H1 (cell line): ENCODE results near the gene ADSS1. TPM values are rescaled to one million over a fixed set of nuclear protein-coding genes. Genes with fewer than 3 reads are reported as not detected.

ENCODE experiments used
- CTCF ChIA-PET: fragments of 300-600 bp; sonication (Branson Sonifier 250); formaldehyde crosslinking; loops from one replicate; lab custom pipeline; 2021; ENCODE audit not compliant: partially characterized antibody; lab: Charles Lee
- POLR2A ChIA-PET: fragments of 300-600 bp; sonication (Branson Sonifier 250); formaldehyde crosslinking; loops from one replicate; lab custom pipeline; 2021; ENCODE audit warnings: inconsistent platforms; ENCODE audit not compliant: partially characterized antibody; lab: Charles Lee
- DNase-seq, 2 experiments: peaks; one replicate each; pipeline versions ENCODE4 v3.0.0 to v3.0.0-alpha.2; 2010 to 2022; ENCODE audit warnings: low spot score in 2 of 2, low read depth in 1 of 2, mixed read lengths in 1 of 2
- FAIRE-seq: peaks from 2 replicates; lab custom pipeline; 2011; peaks lifted over from hg19 to GRCh38; lab: Jason Lieb, UNC
- H2AFZ ChIP-seq: 2 replicates; pipeline ENCODE4 v1.8.1; 2012; ENCODE audit warnings: low read length, inconsistent platforms
- H2AK5ac ChIP-seq: 2 replicates; pipeline ENCODE4 v1.6.1; 2013; ENCODE audit warnings: low read depth, low read length
- H2BK120ac ChIP-seq: replicated peaks from 2 replicates; pipeline ENCODE3; 2013; ENCODE audit warnings: low read depth, low read length, inconsistent platforms
- H2BK12ac ChIP-seq: 2 replicates; pipeline ENCODE4 v1.6.1; 2013; ENCODE audit warnings: low read depth, low read length
- H2BK15ac ChIP-seq: 2 replicates; pipeline ENCODE4 v1.6.1; 2013; ENCODE audit warnings: low read length
- H2BK20ac ChIP-seq: 2 replicates; pipeline ENCODE4 v1.6.1; 2013; ENCODE audit warnings: low read length
- H2BK5ac ChIP-seq: 2 replicates; pipeline ENCODE4 v1.6.1; 2013; ENCODE audit warnings: low read depth, low read length
- H3K14ac ChIP-seq: 2 replicates; pipeline ENCODE4 v1.6.1; 2013; ENCODE audit warnings: inconsistent platforms; ENCODE audit not compliant: insufficient read length
- H3K18ac ChIP-seq: 2 replicates; pipeline ENCODE4 v1.6.1; 2013; ENCODE audit warnings: low read length; ENCODE audit errors: extremely low read depth
- H3K23ac ChIP-seq: 2 replicates; pipeline ENCODE4 v1.6.1; 2013; ENCODE audit warnings: inconsistent platforms; ENCODE audit not compliant: insufficient read length
- H3K23me2 ChIP-seq: 2 replicates; pipeline ENCODE4 v1.6.1; 2013; ENCODE audit warnings: low read depth, low read length
- H3K27ac ChIP-seq: 2 replicates; pipeline ENCODE4 v1.6.1; 2011; ENCODE audit warnings: low read depth, low read length, inconsistent platforms
- H3K27me3 ChIP-seq, 4 experiments: replicated peaks in 1 of 4; 1 replicate in 1 of 4; 2 replicates in 3 of 4; pipeline versions ENCODE4 v1.6.1 to v1.8.1; 2011 to 2013; ENCODE audit warnings: low read length in 3 of 4, mild to moderate bottlenecking in 3 of 4, inconsistent platforms in 2 of 4, mixed read lengths in 2 of 4, moderate library complexity in 1 of 4; ENCODE audit not compliant: control insufficient read depth in 3 of 4, insufficient read depth in 3 of 4; ENCODE audit errors: extremely low read depth in 1 of 4
- H3K36me3 ChIP-seq, 4 experiments: 2 replicates each; pipeline versions ENCODE4 v1.6.1 to v1.8.1; 2011 to 2013; ENCODE audit warnings: mild to moderate bottlenecking in 4 of 4, low read length in 3 of 4, moderate library complexity in 2 of 4, control low read depth in 1 of 4, inconsistent platforms in 1 of 4; ENCODE audit not compliant: insufficient read depth in 4 of 4, control insufficient read depth in 2 of 4
- H3K4ac ChIP-seq: replicated peaks from 2 replicates; pipeline ENCODE3; 2013; ENCODE audit warnings: low read length, low read depth, mixed read lengths, inconsistent platforms; ENCODE audit not compliant: insufficient read length
- H3K4me1 ChIP-seq, 4 experiments: replicated peaks in 1 of 4; 1 replicate in 1 of 4; 2 replicates in 3 of 4; pipeline versions ENCODE4 v1.6.1 to v1.8.1; 2011 to 2013; ENCODE audit warnings: low read length in 3 of 4, inconsistent platforms in 2 of 4, mixed read lengths in 1 of 4; ENCODE audit not compliant: insufficient read depth in 4 of 4, control insufficient read depth in 3 of 4
- H3K4me2 ChIP-seq, 2 experiments: 2 replicates each; pipeline versions ENCODE4 v1.6.1 to v1.8.1; 2011 to 2013; ENCODE audit warnings: low read depth in 2 of 2, low read length in 2 of 2, control low read depth in 1 of 2, inconsistent platforms in 1 of 2, mild to moderate bottlenecking in 1 of 2; ENCODE audit not compliant: insufficient read depth in 1 of 2
- H3K4me3 ChIP-seq, 4 experiments: fragments of 200-600, 300-600 bp in 1 of 4; sonication (generic), shearing (Covaris generic), sonication (Bioruptor Twin) in 1 of 4; 2 replicates each; pipeline versions ENCODE4 v1.5.1 to v1.8.1; 2011 to 2016; ENCODE audit warnings: low read length in 4 of 4, low read depth in 3 of 4, control low read depth in 2 of 4, inconsistent platforms in 2 of 4, mild to moderate bottlenecking in 2 of 4, mixed read lengths in 1 of 4, moderate library complexity in 1 of 4; ENCODE audit not compliant: insufficient read depth in 2 of 4; ENCODE audit errors: extremely low read depth in 1 of 4
- H3K56ac ChIP-seq: replicated peaks from 2 replicates; pipeline ENCODE3; 2013; ENCODE audit warnings: low read depth, mild to moderate bottlenecking, mixed read lengths, low read length, inconsistent platforms; ENCODE audit not compliant: insufficient read length
- H3K79me1 ChIP-seq: 2 replicates; pipeline ENCODE4 v1.6.1; 2013; ENCODE audit warnings: low read depth, low read length, control low read depth
- H3K79me2 ChIP-seq, 2 experiments: 2 replicates each; pipeline versions ENCODE4 v1.6.1 to v1.8.1; 2012 to 2013; ENCODE audit warnings: low read length in 2 of 2, mild to moderate bottlenecking in 2 of 2, inconsistent platforms in 1 of 2; ENCODE audit not compliant: insufficient read depth in 2 of 2, control insufficient read depth in 1 of 2
- H3K9ac ChIP-seq, 4 experiments: replicated peaks in 1 of 4; 1 replicate in 1 of 4; 2 replicates in 3 of 4; pipeline versions ENCODE4 v1.6.1 to v1.8.1; 2011 to 2013; ENCODE audit warnings: low read depth in 3 of 4, low read length in 3 of 4, control low read depth in 2 of 4, mild to moderate bottlenecking in 2 of 4, moderate library complexity in 2 of 4, inconsistent platforms in 1 of 4; ENCODE audit errors: extremely low read depth in 1 of 4
- H3K9me3 ChIP-seq, 2 experiments: 2 replicates each; pipeline versions ENCODE4 v1.6.1 to v1.8.1; 2012 to 2013; ENCODE audit warnings: mild to moderate bottlenecking in 2 of 2, moderate library complexity in 2 of 2, control low read depth in 1 of 2, inconsistent platforms in 1 of 2, low read depth in 1 of 2, low read length in 1 of 2, mixed read lengths in 1 of 2; ENCODE audit not compliant: insufficient read depth in 2 of 2
- H4K20me1 ChIP-seq, 2 experiments: replicated peaks in 1 of 2; 2 replicates each; pipeline versions ENCODE3 to v1.8.1; 2011 to 2013; ENCODE audit warnings: inconsistent platforms in 2 of 2, low read length in 2 of 2, mild to moderate bottlenecking in 1 of 2; ENCODE audit not compliant: insufficient read depth in 2 of 2, control insufficient read depth in 1 of 2
- H4K5ac ChIP-seq: 2 replicates; pipeline ENCODE4 v1.6.1; 2013; ENCODE audit warnings: low read length, low read depth, mixed read lengths, inconsistent platforms; ENCODE audit not compliant: insufficient read length
- H4K8ac ChIP-seq: 2 replicates; pipeline ENCODE4 v1.8.0; 2013; ENCODE audit warnings: mild to moderate bottlenecking, moderate library complexity, low read length, inconsistent platforms; ENCODE audit not compliant: insufficient read depth; ENCODE audit errors: extremely low read depth
- H4K91ac ChIP-seq: replicated peaks from 2 replicates; pipeline ENCODE3; 2013; ENCODE audit warnings: low read length, mixed read lengths, inconsistent platforms; ENCODE audit not compliant: insufficient read length
- CEBPB ChIP-seq: IDR thresholded peaks from 2 replicates; pipeline ENCODE4 v1.6.1; 2012; ENCODE audit warnings: low read depth, low read length
- CHD2 ChIP-seq: IDR thresholded peaks from 2 replicates; pipeline ENCODE4 v1.6.1; 2012; ENCODE audit warnings: low read length, improper control_type of control experiment
- EP300 ChIP-seq, 2 experiments: IDR thresholded peaks; 1 replicate in 1 of 2; 2 replicates in 1 of 2; pipeline ENCODE4 v1.6.1; 2011 to 2012; ENCODE audit warnings: low read depth in 2 of 2, low read length in 2 of 2, mild to moderate bottlenecking in 2 of 2, borderline replicate concordance in 1 of 2, inconsistent platforms in 1 of 2, moderate library complexity in 1 of 2
- GTF2F1 ChIP-seq: IDR thresholded peaks from 2 replicates; pipeline ENCODE4 v1.6.1; 2012; ENCODE audit warnings: low read depth, low read length, improper control_type of control experiment, borderline replicate concordance
- JUN ChIP-seq: IDR thresholded peaks from 2 replicates; pipeline ENCODE4 v1.6.1; 2011; ENCODE audit warnings: low read depth, mild to moderate bottlenecking, improper control_type of control experiment, low read length
- KDM1A ChIP-seq: fragments of 200-600, 300-600 bp; sonication (generic); IDR thresholded peaks from 2 replicates; pipeline ENCODE4 v1.7.1; 2016; ENCODE audit warnings: mild to moderate bottlenecking, low read length, borderline replicate concordance
- NANOG ChIP-seq: IDR thresholded peaks from 2 replicates; pipeline ENCODE4 v1.6.1; 2011; ENCODE audit warnings: low read length, low read depth, mild to moderate bottlenecking, inconsistent platforms; ENCODE audit not compliant: insufficient read depth, poor library complexity, severe bottlenecking
- POU5F1 ChIP-seq: IDR thresholded peaks from 2 replicates; pipeline ENCODE4 v1.6.1; 2011; ENCODE audit warnings: low read depth, mild to moderate bottlenecking, low read length, moderate library complexity
- SIRT6 ChIP-seq: IDR thresholded peaks from one replicate; pipeline ENCODE4 v1.7.1; 2012; ENCODE audit warnings: low read length, inconsistent platforms
- TCF12 ChIP-seq: IDR thresholded peaks from 2 replicates; pipeline ENCODE4 v1.6.1; 2011; ENCODE audit warnings: low read depth, mild to moderate bottlenecking, low read length
- WGBS, 2 experiments: shearing (Covaris generic) in 1 of 2; methylation state at CpG; one replicate each; pipeline versions ENCODE4 v1.1.6 to v1.1.7; 2013 to 2015; ENCODE audit warnings: low lambda C conversion rate in 2 of 2, mixed read lengths in 2 of 2, inconsistent platforms in 1 of 2, low coverage in 1 of 2, missing lambda C conversion rate in 1 of 2; ENCODE audit not compliant: insufficient replicate concordance in 2 of 2, insufficient coverage in 1 of 2, insufficient read length in 1 of 2; ENCODE audit errors: extremely low coverage in 1 of 2, missing lambda C conversion rate in 1 of 2; 5-methylcytosine and 5-hydroxymethylcytosine counted together
- polyA plus RNA-seq, 7 experiments: library from polyadenylated mRNA; depleted of rRNA in 3 of 7; stranded (reverse) in 5 of 7; unstranded in 2 of 7; fragments of >200 nt in 5 of 7; fragments of 200-250 nt in 2 of 7; gene quantifications; 1 replicate in 5 of 7; 2 replicates in 1 of 7; 4 replicates in 1 of 7; pipeline versions ENCODE4 v1.2.1 to v1.2.3, GENCODE V29; 2011 to 2013; ENCODE audit warnings: missing spikeins in 2 of 7, mixed read lengths in 2 of 7
- total RNA-seq: library from RNA; stranded (reverse); fragmentation: NEBNext Ultra II Directional; extraction: Animal tissue kit (Norgen Biotek cat#: 25700); gene quantifications from 2 replicates; pipeline ENCODE4 v1.2.1, GENCODE V29; 2021
- TF ChIP-seq, protein P1 (sequence below), 3 experiments: IDR thresholded peaks; 1 replicate in 2 of 3; 2 replicates in 1 of 3; pipeline versions ENCODE4 v1.5.1 to v1.6.1; 2011; ENCODE audit warnings: low read length in 3 of 3, mild to moderate bottlenecking in 3 of 3, inconsistent platforms in 2 of 3, low read depth in 1 of 3, moderate library complexity in 1 of 3; ENCODE audit not compliant: insufficient read depth in 1 of 3; ENCODE audit errors: control extremely low read depth in 1 of 3
- TF ChIP-seq, protein P2 (sequence below): IDR thresholded peaks from 2 replicates; pipeline ENCODE4 v1.6.1; 2011; ENCODE audit warnings: low read depth, mild to moderate bottlenecking, low read length; ENCODE audit not compliant: insufficient read depth

ADSS1 gene
- total and polyA plus RNA-seq, 2 of the 8 experiments (the other 6 are each of a cell fraction or from before 2014, with no cell fraction given): 7.1 to 7.9 TPM

DNA sequence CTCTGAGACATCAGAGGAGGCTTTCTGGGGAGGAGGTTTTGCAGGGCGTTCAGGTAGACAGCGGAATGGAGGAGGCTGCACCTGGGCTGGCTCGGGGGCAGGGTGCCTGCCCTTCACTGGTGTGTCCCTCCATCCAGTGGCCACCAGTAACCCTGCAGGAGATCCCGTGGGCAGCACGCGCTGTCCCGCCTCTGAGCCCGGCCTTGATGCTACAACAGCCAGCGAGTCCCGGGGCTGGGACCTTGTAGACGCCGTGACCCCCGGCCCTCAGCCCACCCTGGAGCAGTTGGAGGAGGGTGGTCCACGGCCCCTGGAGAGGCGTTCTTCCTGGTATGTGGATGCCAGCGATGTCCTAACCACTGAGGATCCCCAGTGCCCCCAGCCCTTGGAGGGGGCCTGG lies 10.0 kb upstream of the ADSS1 start:
- no peak overlapping the region for H4K8ac ChIP-seq
- DNase-seq (no peak), FAIRE-seq (no peak)
- no peak overlapping the region for H3K56ac ChIP-seq
- no peak overlapping the region for H3K23ac ChIP-seq
- no peak overlapping the region for H3K14ac ChIP-seq
- H3K4me3 ChIP-seq: no peak overlapping the region
- H4K5ac ChIP-seq: no peak overlapping the region
- ChIA-PET CTCF (no interaction called here), POLR2A (no interaction called here)
- no peak overlapping the region for H3K9ac ChIP-seq
- H3K4me2 ChIP-seq: no peak overlapping the region
- H3K9me3 ChIP-seq: no peaks in the 10 kb centered on the region
- no peak overlapping the region for H2AK5ac ChIP-seq
- no peak overlapping the region for H2BK12ac ChIP-seq
- WGBS, 2 experiments: 89% methylated on average over 15 of the region's 16 CpGs; no CpG with 5 or more reads in 1 of the 2 experiments
- no peak overlapping the region for H2BK120ac ChIP-seq
- H2AFZ ChIP-seq: no peak overlapping the region
- no peak overlapping the region for H3K4ac ChIP-seq
- no peak overlapping the region for H3K18ac ChIP-seq
- no peaks in the 10 kb centered on the region; a peak in 1 of 7 replicates for H3K4me1 ChIP-seq
- no peaks in the 10 kb centered on the region for H3K27me3 ChIP-seq
- H4K91ac ChIP-seq: no peak overlapping the region
- H2BK5ac ChIP-seq: no peak overlapping the region
- no peak overlapping the region for H3K27ac ChIP-seq
- no peaks in the 10 kb centered on the region for H3K23me2 ChIP-seq
- no peak overlapping the region for H2BK20ac ChIP-seq
- H2BK15ac ChIP-seq: no peak overlapping the region
- peaks cover 2 to 51% (median 5%) of the 10 kb centered on the region in 4 experiments; a peak in 5 of 8 replicates for H3K36me3 ChIP-seq
- peaks cover 0 to 7% of the 10 kb centered on the region in 2 experiments for H4K20me1 ChIP-seq
- no peaks in the 10 kb centered on the region for H3K79me2 ChIP-seq
- H3K79me1 ChIP-seq: no peaks in the 10 kb centered on the region; the same call in 1 of the 2 replicates
- TF ChIP-seq CHD2 (no peak), GTF2F1 (no peak), EP300 (IDR thresholded peaks at IDR 0.05; ENCODE audit: borderline replicate concordance in 1 of 2, low read depth in 2 of 2, low read length in 2 of 2) (no peak), TCF12 (no peak), NANOG (no peak), POU5F1 (no peak), SIRT6 (no peak), CEBPB (no peak), KDM1A (no peak), JUN (no peak)
- TF ChIP-seq, protein P1, sequence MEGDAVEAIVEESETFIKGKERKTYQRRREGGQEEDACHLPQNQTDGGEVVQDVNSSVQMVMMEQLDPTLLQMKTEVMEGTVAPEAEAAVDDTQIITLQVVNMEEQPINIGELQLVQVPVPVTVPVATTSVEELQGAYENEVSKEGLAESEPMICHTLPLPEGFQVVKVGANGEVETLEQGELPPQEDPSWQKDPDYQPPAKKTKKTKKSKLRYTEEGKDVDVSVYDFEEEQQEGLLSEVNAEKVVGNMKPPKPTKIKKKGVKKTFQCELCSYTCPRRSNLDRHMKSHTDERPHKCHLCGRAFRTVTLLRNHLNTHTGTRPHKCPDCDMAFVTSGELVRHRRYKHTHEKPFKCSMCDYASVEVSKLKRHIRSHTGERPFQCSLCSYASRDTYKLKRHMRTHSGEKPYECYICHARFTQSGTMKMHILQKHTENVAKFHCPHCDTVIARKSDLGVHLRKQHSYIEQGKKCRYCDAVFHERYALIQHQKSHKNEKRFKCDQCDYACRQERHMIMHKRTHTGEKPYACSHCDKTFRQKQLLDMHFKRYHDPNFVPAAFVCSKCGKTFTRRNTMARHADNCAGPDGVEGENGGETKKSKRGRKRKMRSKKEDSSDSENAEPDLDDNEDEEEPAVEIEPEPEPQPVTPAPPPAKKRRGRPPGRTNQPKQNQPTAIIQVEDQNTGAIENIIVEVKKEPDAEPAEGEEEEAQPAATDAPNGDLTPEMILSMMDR (IDR thresholded peaks at IDR 0.05; ENCODE audit: control extremely low read depth in 1 of 3, insufficient read depth in 1 of 3, low read depth in 1 of 3, low read length in 3 of 3): no peak
- TF ChIP-seq, protein P2, sequence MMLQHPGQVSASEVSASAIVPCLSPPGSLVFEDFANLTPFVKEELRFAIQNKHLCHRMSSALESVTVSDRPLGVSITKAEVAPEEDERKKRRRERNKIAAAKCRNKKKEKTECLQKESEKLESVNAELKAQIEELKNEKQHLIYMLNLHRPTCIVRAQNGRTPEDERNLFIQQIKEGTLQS: no peak
